Breast epithelium (tissue), 3 donors: ENCODE data around the gene ABCF3.

Source experiments
- POLR2A ChIP-seq: fragments of 450-650 bp; IDR thresholded peaks from one replicate; pipeline ENCODE4 v1.6.1; 2016; ENCODE audit warnings: antibody characterized with exemption, mild to moderate bottlenecking, moderate library complexity
- POLR2AphosphoS5 ChIP-seq, 3 donors: sonication (generic); formaldehyde crosslinking; IDR thresholded peaks; one replicate each; pipeline ENCODE4 v1.6.1; 2017; ENCODE audit warnings: antibody characterized with exemption in 3 of 3
- TF ChIP-seq, protein P1 (sequence below), 3 donors: fragments of 450-650 bp; IDR thresholded peaks; one replicate each; pipeline ENCODE4 v1.5.1; 2016 to 2017; ENCODE audit warnings: antibody characterized with exemption in 3 of 3, mild to moderate bottlenecking in 3 of 3, moderate library complexity in 3 of 3

DNA sequence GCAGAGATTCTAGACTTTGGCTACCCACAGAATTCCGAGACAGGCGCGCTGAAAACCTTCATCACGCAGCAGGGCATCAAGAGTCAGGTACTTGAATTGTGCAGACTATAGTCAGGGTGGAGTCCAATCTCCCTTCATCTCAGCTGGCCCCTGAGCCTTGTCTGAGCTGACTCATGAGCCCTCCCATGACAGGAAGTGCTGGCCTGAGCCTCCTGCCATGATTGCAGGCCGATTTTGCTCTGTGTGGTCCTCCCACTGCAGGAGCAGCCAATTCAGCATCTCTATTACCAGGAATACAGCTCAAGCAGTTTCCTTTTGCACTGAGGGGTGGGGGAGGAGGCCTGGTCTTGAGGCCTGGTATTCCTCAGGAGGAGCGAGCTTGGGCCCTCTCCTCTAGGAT, 5.8 kb upstream of the ABCF3 start:
- TF ChIP-seq POLR2AphosphoS5 (IDR thresholded peaks at IDR 0.05): no peak
- TF ChIP-seq, protein P1, sequence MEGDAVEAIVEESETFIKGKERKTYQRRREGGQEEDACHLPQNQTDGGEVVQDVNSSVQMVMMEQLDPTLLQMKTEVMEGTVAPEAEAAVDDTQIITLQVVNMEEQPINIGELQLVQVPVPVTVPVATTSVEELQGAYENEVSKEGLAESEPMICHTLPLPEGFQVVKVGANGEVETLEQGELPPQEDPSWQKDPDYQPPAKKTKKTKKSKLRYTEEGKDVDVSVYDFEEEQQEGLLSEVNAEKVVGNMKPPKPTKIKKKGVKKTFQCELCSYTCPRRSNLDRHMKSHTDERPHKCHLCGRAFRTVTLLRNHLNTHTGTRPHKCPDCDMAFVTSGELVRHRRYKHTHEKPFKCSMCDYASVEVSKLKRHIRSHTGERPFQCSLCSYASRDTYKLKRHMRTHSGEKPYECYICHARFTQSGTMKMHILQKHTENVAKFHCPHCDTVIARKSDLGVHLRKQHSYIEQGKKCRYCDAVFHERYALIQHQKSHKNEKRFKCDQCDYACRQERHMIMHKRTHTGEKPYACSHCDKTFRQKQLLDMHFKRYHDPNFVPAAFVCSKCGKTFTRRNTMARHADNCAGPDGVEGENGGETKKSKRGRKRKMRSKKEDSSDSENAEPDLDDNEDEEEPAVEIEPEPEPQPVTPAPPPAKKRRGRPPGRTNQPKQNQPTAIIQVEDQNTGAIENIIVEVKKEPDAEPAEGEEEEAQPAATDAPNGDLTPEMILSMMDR (IDR thresholded peaks at IDR 0.05): no peak
- no peak for TF ChIP-seq POLR2A
